HEK293 (cell line): ENCODE measurements around the gene SLC6A6.

Source experiments
- CTCF ChIP-seq: fragments of 450-650 bp; formaldehyde crosslinking; IDR thresholded peaks from 2 replicates; pipeline ENCODE4 v1.5.1; 2016; ENCODE audit warnings: missing biosample characterization, missing genetic modification characterization
- KLF1 ChIP-seq: fragments of 450-650 bp; formaldehyde crosslinking; IDR thresholded peaks from 2 replicates; pipeline ENCODE4 v1.5.1; 2016; ENCODE audit warnings: missing biosample characterization, missing genetic modification characterization
- KLF7 ChIP-seq: fragments of 450-650 bp; formaldehyde crosslinking; IDR thresholded peaks from 2 replicates; pipeline ENCODE4 v1.5.1; 2016; ENCODE audit warnings: missing biosample characterization, missing genetic modification characterization, borderline replicate concordance
- KLF9 ChIP-seq: fragments of 450-650 bp; formaldehyde crosslinking; IDR thresholded peaks from 2 replicates; pipeline ENCODE4 v1.5.1; 2016; ENCODE audit warnings: missing biosample characterization, missing genetic modification characterization, low read depth
- PRDM1 ChIP-seq: fragments of 450-650 bp; formaldehyde crosslinking; IDR thresholded peaks from 2 replicates; pipeline ENCODE4; 2016; ENCODE audit warnings: missing biosample characterization, missing genetic modification characterization
- ZBTB26 ChIP-seq: fragments of 450-650 bp; formaldehyde crosslinking; optimal IDR thresholded peaks from 2 replicates; pipeline ENCODE3; 2016; ENCODE audit warnings: missing biosample characterization, mild to moderate bottlenecking, missing genetic modification characterization
- ZNF302 ChIP-seq: fragments of 450-650 bp; formaldehyde crosslinking; IDR thresholded peaks from 2 replicates; pipeline ENCODE4 v1.5.1; 2016; ENCODE audit warnings: missing biosample characterization, missing genetic modification characterization, low read depth
- ZNF560 ChIP-seq: fragments of 450-650 bp; formaldehyde crosslinking; IDR thresholded peaks from 2 replicates; pipeline ENCODE4 v1.5.1; 2017; ENCODE audit warnings: missing biosample characterization, missing genetic modification characterization, borderline replicate concordance
- ZNF768 ChIP-seq: fragments of 450-650 bp; formaldehyde crosslinking; IDR thresholded peaks from 2 replicates; pipeline ENCODE4 v1.5.1; 2018; ENCODE audit warnings: missing biosample characterization, mild to moderate bottlenecking, missing genetic modification characterization
- ZNF777 ChIP-seq: fragments of 450-650 bp; formaldehyde crosslinking; IDR thresholded peaks from 2 replicates; pipeline ENCODE4 v1.5.1; 2017; ENCODE audit warnings: missing biosample characterization, missing genetic modification characterization, borderline replicate concordance

GRCh38 chr3:14357463-14357862 lies 44.9 kb upstream of the SLC6A6 start:
- TF ChIP-seq CTCF (tag by site-specific recombination) (no peak), ZNF302 (tag by site-specific recombination) (no peak), KLF1 (no peak), ZBTB26 (tag by site-specific recombination) (no peak), KLF7 (tag by site-specific recombination) (no peak), PRDM1 (tag by site-specific recombination) (no peak), ZNF777 (tag by site-specific recombination) (no peak), ZNF768 (no peak), KLF9 (tag by site-specific recombination) (no peak), ZNF560 (tag by site-specific recombination) (no peak)
